Measurements from ENCODE around the gene EME2.

EME2 gene

GRCh38 chr16:1819611-1820010 is 47.0 kb downstream of the EME2 start:
- TF ChIP-seq POLR2A (IDR thresholded peaks at IDR 0.05; ENCODE audit: low read depth, low read length) (no peak), POLR2AphosphoS5 (IDR thresholded peaks at IDR 0.05; ENCODE audit: low read depth, low read length) (no peak), TAF1 (IDR thresholded peaks at IDR 0.05; ENCODE audit: borderline replicate concordance, low read depth, low read length) (no peak)
- DNase-seq (ENCODE audit: insufficient read length): no peak
- no peak for FAIRE-seq

GRCh38 chr16:1820096-1820945 is 47.7 kb downstream of the EME2 start:
- no peak for FAIRE-seq
- no peak for DNase-seq (ENCODE audit: insufficient read length)
- TF ChIP-seq TAF1 (IDR thresholded peaks at IDR 0.05; ENCODE audit: borderline replicate concordance, low read depth, low read length) (no peak), POLR2AphosphoS5 (IDR thresholded peaks at IDR 0.05; ENCODE audit: low read depth, low read length) (no peak), POLR2A (IDR thresholded peaks at IDR 0.05; ENCODE audit: low read depth, low read length) (no peak)

DNA sequence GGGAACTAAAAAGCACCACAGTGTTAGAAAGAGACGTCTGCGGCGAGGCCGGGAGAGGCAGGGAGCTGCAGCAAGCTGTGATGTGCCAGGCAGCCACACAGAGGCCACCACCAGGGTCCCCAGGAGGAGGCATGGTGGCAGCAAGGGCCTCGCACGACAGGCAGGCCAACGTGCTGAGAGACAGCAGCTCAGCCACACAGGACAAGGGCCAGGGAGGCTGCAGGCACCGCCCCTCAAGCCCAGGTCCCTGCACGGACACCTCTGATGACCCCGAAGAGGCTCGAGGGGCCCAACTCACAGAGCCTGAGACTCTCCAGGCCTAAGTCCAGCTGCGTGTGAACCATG is 48.3 kb downstream of the EME2 start:
- TF ChIP-seq TAF1 (IDR thresholded peaks at IDR 0.05; ENCODE audit: borderline replicate concordance, low read depth, low read length) (no peak), POLR2AphosphoS5 (IDR thresholded peaks at IDR 0.05; ENCODE audit: low read depth, low read length) (no peak), POLR2A (IDR thresholded peaks at IDR 0.05; ENCODE audit: low read depth, low read length) (no peak)
- FAIRE-seq: no peak
- DNase-seq (ENCODE audit: insufficient read length): no peak

GRCh38 chr16:1821861-1822611 is 49.4 kb downstream of the EME2 start:
- no peak for DNase-seq (ENCODE audit: insufficient read length)
- FAIRE-seq: no peak
- no peak for TF ChIP-seq POLR2AphosphoS5 (IDR thresholded peaks at IDR 0.05; ENCODE audit: low read depth, low read length)
- TF ChIP-seq POLR2A (IDR thresholded peaks at IDR 0.05; ENCODE audit: low read depth, low read length): no peak
- TF ChIP-seq TAF1 (IDR thresholded peaks at IDR 0.05; ENCODE audit: borderline replicate concordance, low read depth, low read length): no peak

DNA sequence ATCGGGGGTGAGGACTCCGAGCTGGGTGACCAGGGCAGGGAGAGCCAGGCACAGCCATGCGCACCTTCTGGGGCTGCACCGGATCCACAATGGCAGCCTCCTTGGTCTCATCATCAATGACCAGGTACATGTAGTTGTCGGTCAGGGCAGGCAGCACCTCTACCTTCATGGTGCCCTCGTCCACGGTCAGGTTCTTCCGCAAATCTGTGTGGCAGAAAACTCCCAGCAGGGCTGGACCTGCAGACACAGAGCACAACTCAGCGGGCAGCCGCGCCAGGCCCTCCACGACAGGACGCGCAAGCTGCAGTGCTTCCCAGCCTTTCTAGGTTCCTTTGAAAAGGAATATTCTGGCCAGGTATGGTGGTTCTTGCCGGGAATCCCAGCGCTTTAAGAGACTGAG is 50.2 kb downstream of the EME2 start:
- TF ChIP-seq TAF1 (IDR thresholded peaks at IDR 0.05; ENCODE audit: borderline replicate concordance, low read depth, low read length) (no peak), POLR2A (IDR thresholded peaks at IDR 0.05; ENCODE audit: low read depth, low read length) (no peak), POLR2AphosphoS5 (IDR thresholded peaks at IDR 0.05; ENCODE audit: low read depth, low read length) (no peak)
- DNase-seq (ENCODE audit: insufficient read length): no peak
- no peak for FAIRE-seq

DNA sequence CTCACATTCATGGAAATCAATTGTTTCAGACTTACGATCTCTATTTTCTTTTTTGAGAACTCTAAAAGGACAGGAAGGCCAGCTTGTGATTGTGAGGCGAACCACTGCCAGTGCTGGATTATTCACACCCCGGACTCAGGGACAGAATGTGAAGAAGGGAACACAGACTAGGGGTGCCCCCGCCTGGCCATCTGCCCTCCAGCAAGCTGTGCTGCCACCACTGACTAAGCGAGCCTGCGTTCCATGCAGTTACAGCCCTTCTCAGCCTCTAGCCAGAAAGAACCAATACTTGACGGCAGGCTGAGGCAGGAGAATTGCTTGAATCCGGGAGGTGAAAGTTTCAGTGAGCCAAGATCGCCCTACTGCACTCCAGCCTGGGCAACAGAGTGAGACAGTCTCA is 51.2 kb downstream of the EME2 start:
- DNase-seq (ENCODE audit: insufficient read length): no peak
- peak; percentile 17 for FAIRE-seq

GRCh38 chr16:1825381-1825863 is 52.8 kb downstream of the EME2 start:
- TF ChIP-seq TAF1 (IDR thresholded peaks at IDR 0.05; ENCODE audit: borderline replicate concordance, low read depth, low read length): no peak
- no peak for TF ChIP-seq POLR2AphosphoS5 (IDR thresholded peaks at IDR 0.05; ENCODE audit: low read depth, low read length)
- TF ChIP-seq POLR2A (IDR thresholded peaks at IDR 0.05; ENCODE audit: low read depth, low read length): no peak
- DNase-seq (ENCODE audit: insufficient read length) (no peak), FAIRE-seq (no peak)

More for the DNA sequence above, 51.2 kb downstream of the EME2 start:
- TF ChIP-seq POLR2A (IDR thresholded peaks at IDR 0.05; ENCODE audit: low read depth, low read length): no peak
- TF ChIP-seq TAF1 (IDR thresholded peaks at IDR 0.05; ENCODE audit: borderline replicate concordance, low read depth, low read length): no peak
- no peak for TF ChIP-seq POLR2AphosphoS5 (IDR thresholded peaks at IDR 0.05; ENCODE audit: low read depth, low read length)
